ENCODE results near the gene RTEL1.

Gene RTEL1

GRCh38 chr20:63687419-63688178 lies 29.5 kb downstream of the RTEL1 start:
- DNase-seq (ENCODE audit: low read depth, low spot score): no peak

GRCh38 chr20:63688228-63689045 lies 30.3 kb downstream of the RTEL1 start:
- DNase-seq (ENCODE audit: low read depth, low spot score): no peak

GRCh38 chr20:63689046-63690002 lies 31.2 kb downstream of the RTEL1 start:
- no peak for DNase-seq (ENCODE audit: low read depth, low spot score)

- no peak for DNase-seq (ENCODE audit: low read depth, low spot score)
Observed at GRCh38 chr20:63690003-63690897, 32.1 kb downstream of the RTEL1 start.

- DNase-seq (ENCODE audit: low read depth, low spot score): no peak
Observed at GRCh38 chr20:63690898-63691710, 33.0 kb downstream of the RTEL1 start.

GRCh38 chr20:63691711-63692435 lies 33.8 kb downstream of the RTEL1 start:
- DNase-seq (ENCODE audit: low read depth, low spot score): no peak

GRCh38 chr20:63692436-63693082 lies 34.4 kb downstream of the RTEL1 start:
- DNase-seq (ENCODE audit: low read depth, low spot score): no peak

- DNase-seq (ENCODE audit: low read depth, low spot score): no peak
Observed at GRCh38 chr20:63693083-63693732, 35.1 kb downstream of the RTEL1 start.

GRCh38 chr20:63693733-63694583 lies 35.8 kb downstream of the RTEL1 start:
- DNase-seq (ENCODE audit: low read depth, low spot score): no peak

GRCh38 chr20:63694584-63695423 lies 36.7 kb downstream of the RTEL1 start:
- DNase-seq (ENCODE audit: low read depth, low spot score): no peak

GRCh38 chr20:63695424-63696305 lies 37.6 kb downstream of the RTEL1 start:
- no peak for DNase-seq (ENCODE audit: low read depth, low spot score)

GRCh38 chr20:63696306-63696627 lies 38.2 kb downstream of the RTEL1 start:
- no peak for DNase-seq (ENCODE audit: low read depth, low spot score)

GRCh38 chr20:63696628-63697356 lies 38.7 kb downstream of the RTEL1 start, which contains the start of gene TNFRSF6B:
Gene TNFRSF6B, plus strand, starts transcription at chr20:63696652. Its CDS starts 116 bp downstream, at chr20:63696768.
- DNase-seq (ENCODE audit: low read depth, low spot score): no peak

- DNase-seq (ENCODE audit: low read depth, low spot score): no peak
Observed at GRCh38 chr20:63697357-63697867, 39.3 kb downstream of the RTEL1 start.

All from activated CD4-positive, CD25-positive, alpha-beta regulatory T cell treated with anti-CD3 and anti-CD28 coated beads, Interleukin-2, amount 50 U/mL, for 16 hours (primary cell).